ENCODE data around the gene PIP5KL1.

PIP5KL1 gene

DNA sequence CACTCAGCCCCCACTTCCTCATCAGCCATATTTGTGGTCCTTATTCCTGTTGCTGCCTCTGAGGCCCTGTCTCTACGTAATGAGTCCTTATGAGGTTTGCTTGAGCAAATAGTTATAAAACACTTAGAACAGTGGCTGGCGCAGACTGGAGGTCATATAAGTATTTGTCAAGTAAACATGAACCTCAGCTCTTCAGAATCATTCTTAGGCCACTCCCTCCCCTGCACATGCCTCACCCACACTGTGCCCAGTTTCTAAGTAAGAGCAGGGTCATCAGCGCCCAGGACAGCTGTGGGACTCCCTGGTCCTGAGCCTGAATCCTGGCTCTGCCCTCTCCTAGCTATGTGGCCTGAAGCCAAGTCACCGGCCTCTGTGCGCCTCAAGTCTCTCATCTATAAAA, 17.7 kb downstream of the PIP5KL1 start:
- no peak for DNase-seq

DNA sequence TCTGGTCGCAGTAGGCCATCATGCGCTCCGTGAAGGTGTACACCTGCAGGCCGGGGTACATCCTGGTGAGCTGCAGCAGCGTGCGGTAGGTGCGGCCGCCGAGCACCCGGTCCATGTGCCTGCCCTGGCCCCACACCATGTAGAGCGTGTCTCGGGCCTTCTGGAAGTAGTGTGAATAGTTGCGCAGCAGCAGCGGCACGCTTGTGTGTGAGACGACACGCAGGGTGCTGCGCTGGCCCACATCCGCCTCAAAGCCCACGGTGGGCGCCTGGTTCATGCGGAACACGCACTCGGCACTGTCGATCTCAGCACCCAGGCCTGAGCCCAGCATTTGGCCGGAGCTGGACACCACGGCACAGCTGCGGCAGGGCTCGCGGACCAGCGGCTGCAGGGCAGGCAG, 18.3 kb downstream of the PIP5KL1 start:
- no peak for DNase-seq

DNA sequence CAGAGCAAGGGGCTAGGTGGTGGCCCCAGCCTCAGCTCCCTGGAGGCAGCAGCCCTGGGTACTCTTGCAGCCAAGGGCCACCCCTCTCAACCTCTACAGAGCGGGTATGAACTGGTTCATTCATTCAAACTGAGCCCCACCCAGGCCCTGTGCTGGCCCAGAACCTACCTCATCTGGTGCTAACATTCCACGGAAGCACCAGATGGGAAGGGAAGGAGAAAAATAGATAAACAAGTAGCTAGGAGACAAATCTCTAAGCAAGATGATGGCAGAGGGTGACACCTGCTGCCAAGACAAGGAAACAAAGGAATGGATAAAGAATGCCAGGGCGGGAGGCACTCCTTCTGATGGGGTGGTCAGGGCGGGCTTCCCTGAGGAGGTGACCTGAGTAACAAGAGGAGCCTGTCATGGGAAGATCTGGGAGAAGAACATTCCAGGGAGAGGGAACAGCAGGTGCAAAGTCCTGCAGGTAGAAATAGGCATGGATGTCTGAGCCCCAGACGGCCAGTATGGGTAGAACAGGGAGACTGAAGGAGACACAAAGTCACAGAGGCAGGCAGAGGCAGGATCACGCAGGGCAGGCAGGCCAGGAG, 19.9 kb downstream of the PIP5KL1 start:
- no peak for DNase-seq

DNA sequence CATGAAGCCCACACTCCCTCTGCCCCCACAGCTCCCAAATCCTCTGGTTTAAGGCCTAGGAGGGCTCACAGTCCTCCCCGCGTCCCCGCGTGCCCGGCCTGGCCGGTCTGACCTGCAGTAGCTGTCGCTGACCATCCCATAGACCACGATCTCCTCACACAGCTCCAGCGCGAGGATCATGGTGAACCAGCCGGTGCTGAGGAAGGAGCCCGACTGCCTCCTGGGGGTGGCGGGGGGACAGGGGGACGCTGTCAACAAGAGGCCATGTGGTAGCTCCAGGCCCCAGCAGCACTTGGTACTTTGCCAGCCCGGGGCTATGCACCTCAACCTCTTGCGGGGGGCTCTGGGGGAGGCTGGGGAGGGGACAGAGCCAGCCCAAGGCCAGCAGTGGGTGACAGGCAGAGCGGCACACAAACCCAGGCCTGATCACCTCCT, 20.7 kb downstream of the PIP5KL1 start:
- no peak for DNase-seq

DNA sequence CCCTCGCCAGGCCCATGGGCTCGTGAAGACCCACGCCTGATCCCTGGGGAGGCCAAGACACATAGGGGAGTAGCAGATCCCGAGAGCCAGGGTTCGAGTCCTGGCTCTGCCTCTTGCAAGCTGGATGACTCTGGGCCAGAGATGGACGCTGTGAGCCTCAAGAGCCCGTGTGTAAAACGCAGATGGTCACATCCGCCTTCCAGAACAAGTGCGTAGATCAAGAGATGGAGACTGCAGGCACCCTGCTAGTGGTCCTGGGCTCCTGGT, 22.0 kb downstream of the PIP5KL1 start:
- DNase-seq = no peak

DNA sequence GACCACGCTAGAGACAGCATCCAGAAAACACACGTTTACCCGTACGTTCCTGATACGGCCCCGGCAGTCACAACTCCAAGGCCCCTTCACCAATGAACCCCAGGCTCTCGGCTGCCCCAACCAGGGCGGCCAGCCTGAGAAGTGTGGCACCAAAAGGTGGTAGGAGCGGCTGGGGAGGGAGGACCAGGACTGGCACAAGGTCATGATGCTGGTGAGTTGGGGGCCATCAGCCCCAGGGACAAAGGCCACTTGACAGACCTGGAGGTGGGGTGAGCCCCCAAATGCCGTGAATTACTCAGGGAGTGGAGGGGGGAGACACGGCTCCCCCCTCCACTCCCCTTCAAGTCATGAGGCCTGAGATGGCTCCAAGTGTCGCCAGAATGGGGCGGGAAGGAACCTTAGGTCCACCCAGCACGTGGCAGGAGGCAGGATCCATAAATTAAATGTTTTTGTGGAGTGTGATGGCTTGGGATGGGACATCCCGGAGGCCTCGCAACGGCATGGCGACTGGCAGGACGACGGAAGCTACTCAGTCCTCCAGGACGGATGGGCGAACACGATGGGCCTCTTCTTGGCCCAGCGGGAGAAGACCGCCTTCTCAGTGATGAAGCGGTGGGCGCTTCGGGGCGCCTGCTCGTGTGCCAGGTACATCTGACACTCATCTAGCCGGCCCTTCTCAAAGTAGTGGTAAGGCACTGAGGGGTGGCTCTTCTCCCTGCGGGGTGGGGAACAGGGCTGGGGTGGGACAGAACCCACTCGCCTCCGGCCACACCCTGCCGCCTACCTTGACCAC, 22.5 kb downstream of the PIP5KL1 start:
- DNase-seq = no peak

DNA sequence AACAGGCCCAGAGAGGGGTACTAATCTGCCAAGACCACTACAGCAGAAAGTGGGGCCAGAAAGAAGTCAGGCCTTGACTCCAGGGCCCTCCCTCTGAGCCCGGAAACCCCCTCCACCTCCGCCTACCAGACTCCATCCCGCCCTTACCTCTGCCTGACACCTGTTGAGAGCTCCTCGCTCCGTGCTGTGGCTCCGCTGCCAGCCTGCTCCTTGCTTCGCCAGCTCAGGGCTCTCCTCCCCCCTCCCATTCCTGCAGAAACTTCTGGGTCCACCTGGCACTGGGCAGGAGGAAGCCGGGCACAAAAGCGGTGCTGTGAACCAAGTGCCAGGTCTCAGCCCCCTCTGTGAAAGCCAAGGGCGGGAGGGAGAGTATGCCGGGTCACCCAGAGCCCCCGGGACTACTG, 24.8 kb downstream of the PIP5KL1 start:
- peak; percentile 52 to 68 for DNase-seq

DNA sequence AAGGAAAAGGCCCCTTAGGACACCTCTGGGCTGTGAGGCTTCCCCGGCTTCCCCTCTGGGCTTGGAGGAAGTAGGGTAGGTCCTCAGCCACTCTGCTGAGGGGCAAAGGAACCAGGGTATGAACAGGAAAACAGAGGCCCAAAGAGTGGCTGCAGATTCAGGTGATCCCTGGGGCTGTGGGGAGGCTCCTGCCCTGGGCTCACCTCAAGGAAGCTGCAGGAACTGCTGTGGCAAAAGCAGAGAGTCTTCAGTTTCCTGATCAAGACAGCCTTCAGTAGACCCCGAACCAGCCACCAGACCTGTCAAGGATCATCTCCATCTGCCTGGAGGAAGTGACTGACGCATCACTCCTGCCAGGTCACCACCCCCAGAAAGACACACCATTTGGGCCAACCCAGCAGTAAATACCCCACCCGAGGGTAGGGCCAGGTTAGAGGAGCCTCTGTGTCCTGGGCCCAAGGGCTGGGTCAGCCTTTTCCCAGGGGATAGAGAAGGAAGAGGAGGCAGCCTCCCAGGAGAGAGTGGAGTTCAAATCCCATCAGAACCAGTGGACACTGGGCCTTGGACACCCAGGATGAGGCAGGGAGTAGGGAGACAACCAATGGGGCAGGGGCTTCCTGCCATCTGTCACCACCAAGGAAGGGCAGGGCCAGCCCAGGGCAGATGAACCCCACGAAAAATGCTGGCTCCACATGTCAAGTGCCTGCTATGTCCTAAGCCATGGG, 25.4 kb downstream of the PIP5KL1 start:
- DNase-seq = peak; percentile 57 to 61

DNA sequence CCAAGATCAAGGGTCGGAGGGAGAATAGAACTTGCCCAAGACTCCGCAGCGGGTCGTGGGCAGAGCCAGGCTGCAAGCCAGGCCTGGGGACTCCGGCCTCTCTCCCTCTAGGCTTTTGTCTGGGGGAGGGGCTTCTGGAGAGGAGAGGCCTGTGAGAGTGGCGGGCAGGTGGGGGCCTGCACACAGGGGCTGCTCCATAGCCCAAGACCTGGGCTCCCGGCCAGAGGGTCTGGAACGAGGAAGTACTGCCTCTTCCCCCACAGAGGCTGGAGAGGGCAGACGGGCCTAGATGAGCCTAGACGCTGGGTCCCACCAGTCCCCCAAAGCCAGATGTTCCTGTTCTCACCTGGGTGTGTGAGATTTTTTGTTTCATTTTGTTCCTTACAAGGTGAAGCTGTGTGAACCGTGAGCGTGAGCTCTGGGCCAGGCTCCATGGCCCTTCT, 26.0 kb downstream of the PIP5KL1 start:
- DNase-seq = peak; percentile 24 to 33

DNA sequence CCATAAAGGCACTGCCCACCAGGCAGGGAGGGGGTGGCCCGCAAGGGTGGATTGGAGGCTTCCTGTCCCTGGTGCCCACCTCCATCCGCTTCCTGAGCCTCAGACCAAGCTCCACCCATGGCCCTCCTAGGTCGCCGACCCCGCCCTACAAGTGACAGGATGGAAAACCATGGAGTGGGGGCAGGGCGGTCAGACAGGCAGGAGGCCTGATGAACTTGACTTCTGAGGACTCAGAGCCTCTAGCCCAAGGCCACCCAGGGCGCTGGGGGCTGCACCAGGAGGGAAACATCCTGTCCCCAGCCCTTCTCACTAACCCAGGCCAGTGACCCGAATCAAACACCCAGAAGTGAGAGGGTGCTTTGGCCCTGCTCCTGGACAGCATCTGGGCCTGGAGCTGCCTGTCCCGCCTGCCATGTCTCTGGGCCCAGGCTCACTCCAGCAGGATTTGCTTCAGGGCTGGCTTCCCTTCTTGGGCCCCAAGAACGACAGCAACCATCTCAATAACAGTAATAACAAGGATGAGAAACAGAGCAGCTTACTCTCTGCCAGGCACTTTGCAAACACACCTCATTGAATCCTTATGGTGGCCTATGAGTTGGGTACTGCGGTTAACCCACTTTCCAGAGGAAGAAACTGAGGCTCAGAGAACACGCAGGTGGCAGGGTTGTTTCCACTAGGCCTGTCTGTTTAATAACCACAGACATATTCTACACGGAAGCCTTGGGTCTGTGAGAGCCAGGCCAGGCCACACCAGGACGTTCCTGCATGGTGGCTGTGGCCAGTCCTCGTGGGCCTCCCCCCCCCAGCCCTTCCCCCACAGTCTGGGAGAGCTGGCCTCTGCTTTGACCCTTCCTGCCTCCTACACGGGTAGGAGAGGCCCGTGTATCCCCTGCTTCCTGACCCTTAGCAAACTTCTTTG, 26.8 kb downstream of the PIP5KL1 start:
- DNase-seq = peak; percentile 80 to 91

DNA sequence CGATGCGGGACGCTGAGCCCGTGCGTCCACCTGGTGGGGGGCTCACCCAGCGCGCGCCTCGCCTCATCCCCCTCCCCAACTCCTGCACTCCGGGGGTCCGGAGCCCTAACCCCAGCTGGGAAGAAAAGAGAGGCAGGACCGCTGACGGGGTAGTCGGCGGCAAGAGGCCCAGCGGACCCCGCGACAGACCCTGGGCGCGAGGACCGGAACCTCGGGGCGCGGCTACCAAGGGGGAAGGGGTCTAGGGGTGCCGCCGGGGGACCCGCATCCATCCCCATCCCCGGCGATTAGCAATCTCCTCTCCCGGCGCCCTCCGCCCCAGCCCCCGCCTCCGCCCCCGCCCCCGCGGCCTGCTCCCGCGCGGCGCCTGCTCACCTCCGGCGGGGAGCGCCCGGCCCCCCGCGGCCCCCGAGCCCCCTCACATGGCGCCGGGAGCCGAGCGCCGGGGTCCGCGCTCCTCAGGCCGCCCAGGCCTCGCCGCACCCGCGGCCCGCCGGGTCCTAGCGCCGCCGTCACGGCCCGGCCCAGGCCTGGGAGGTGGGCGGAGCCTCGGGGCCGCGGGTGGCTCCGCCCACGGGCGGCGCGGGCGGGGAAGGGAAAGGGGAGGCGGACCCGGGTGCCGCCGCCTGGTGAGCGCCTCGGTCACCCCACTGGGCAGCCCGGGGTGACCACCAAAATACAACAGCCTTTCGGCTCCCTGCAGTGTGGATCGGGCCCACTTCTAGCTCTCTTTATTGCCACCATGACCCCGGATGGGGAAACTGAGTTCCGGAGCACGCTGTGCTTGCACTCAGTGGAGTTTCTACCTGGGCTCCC, 31.2 kb downstream of the PIP5KL1 start, which contains the start of gene ST6GALNAC6:
TSS of gene ST6GALNAC6 (minus strand) at position 476 of the 816 bp plus-strand sequence. CDS start 1,622 bp downstream, outside the sequence.
- peak; percentile 76 to 83 for DNase-seq

DNA sequence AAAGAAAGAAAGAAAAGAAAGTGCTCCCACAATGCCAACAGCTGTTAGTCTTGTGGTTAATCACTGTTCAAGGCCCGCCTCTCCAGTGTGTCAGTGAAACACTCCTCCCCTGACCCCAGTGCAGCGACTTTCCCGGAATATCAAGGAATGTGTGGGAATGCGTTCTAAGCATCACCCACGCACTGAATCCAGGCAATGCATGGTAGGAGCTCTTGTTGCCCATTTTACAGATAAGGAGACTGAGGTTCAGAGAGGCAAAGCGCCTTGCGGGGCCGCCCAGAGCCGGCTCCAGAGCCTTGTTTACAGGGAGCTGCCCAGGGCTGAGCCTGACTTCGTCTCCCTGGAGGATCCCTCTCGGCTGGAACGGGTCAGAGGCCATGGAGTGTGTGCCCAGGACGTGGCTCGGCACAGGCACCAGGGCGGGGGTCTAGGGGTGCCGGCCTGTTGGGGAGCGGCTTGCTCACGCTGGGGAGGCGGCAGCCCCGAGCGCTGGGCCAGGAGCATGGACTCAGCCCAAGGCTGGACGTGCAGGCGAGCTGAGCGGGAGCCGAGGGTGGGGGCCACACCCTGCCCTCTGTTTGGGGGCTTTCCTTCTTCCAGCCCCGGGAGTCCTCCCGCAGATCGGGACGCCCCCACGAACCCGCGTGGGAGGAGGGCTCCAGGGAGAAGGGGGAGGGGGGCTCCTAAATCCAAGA, 32.0 kb downstream of the PIP5KL1 start:
- no peak for DNase-seq

DNA sequence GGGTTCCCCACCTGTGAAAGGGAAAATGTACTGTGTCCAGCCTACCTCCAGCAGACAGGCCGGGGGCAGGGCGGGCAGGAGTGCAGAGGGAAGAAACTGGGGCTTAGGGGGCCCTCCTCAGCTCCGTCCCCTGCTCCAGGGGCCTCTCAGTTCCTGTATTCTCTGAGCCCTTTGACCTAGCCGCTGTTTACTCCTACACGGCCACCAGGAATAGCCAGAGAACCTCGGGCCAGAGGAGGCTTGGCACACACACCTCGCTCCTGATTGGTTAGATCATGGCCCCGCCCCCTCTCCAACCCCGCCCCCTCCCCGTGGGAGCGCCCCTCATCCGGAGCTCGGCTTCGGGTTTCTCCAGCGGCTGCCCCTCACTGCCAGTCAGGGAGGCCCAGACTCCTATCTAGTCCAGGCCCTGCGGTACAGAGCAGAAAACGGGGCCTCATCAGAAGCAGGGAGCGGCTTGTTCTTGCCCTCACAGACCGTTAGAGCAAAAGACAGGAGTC, 33.3 kb downstream of the PIP5KL1 start:
- peak in 1 of 2 donors; percentile 46 for DNase-seq

DNA sequence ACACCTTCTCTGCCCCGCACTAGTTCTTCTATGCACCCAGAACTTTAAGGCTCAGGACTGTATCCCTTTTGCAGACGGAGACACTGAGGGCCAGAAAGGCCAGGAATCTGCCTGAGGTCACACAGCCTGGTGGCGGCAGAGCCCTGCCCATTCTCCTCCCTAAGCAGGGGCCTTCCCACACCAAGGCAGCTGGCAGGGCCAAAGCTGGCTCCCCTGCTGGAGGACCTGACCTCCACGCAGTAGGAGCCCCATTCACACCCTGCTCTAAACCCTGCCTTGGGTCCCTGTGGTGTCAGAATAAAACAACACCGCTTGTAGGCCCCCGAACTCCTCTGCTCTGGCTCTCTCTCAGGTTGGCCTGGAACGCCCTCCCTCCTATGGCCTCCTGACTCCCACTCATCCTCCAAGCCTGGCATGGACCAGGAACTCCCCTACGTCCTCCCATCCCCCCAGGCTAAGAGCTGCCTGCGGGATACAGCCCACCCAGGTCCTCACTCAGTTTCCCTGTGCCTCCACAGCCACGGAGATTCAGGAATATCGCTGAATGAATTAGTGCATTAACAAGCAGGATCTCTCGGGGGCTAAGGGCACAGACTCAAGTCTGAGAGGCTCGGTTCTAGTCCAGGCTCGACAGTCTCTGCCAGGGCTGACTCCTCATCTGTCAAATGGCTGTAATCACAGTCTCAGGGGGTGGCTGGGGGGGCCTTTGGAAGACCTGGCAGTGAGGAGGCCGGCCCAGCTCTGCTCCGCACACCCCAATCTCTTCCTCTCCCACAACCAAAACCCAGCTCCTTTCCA, 34.0 kb downstream of the PIP5KL1 start:
- DNase-seq = no peak

DNA sequence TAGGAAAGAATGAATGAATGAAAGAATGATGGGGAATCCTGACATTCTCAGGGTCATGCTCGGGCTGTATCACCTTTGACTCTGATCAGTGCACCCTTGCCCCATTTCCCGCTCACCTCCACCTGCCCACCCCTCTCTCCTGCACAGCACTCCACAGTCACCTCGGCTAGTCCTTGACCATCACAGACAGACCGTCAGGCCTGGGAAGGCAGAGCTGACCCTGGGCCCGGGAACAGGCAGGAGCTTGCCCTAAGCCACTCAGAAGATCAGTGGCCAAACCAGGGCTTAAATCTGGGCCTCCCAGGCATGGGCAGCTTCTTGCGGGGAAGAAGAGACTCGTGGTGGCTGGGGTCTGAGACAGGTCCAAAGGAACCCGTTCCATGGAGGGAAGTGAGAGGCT, 34.8 kb downstream of the PIP5KL1 start:
- no peak for DNase-seq

DNA sequence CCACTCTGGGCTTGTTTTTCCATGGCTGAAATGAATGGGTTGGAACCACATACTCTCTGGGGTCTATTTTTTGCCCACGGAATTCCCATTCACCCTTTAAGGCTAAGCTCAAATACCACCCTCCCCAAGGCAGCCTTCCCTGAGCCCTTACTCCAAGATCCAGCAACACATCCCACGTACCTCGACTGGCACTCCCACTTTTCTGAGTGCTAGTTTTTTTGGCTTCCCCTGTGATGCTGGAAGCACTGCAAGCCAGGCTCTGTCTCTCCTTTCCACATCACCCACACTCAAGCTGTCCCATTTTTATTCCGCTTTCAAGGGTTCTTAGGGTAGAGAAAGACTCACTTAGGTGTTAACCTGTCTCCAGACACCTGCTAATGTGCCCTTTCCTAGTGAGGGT, 37.2 kb downstream of the PIP5KL1 start:
- no peak for DNase-seq

DNA sequence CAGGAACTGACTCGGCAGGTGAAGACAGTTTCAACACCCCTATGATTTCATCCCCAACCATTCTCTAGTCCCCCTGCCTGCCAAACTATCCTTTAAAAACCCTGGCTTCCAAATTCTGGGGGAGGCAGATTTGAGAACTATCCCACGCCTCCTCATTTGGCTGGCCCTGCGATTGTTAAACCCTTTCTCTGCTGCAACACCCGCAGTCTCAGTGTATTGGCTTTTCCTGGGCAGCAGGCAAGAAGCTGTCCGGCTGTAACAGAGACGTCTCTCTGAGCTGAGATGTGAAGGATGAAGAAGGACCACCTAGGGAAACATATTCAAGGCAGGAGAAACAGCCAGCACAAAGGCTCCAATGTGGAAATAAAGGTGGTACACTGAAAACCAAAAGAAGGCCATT, 37.7 kb downstream of the PIP5KL1 start:
- DNase-seq = no peak

DNA sequence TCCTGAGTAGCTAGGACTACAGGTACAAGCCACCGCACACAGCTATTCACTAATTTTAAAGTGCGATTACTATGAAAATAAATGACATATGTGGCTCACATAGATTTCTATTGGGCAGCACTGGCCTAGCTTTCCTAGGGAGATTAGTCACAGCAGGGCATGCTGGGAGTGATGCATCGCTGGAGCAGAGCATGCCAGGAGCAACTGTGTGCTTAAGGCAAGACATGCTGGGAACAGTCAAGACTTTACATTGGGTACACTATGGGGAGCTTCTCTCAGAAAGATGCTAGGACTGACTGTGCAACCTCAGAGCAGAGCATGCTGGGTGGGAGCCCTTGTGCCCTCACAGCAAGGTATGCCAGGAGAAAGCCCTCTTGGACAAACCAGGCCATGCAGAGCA, 40.5 kb downstream of the PIP5KL1 start:
- DNase-seq = no peak

DNA sequence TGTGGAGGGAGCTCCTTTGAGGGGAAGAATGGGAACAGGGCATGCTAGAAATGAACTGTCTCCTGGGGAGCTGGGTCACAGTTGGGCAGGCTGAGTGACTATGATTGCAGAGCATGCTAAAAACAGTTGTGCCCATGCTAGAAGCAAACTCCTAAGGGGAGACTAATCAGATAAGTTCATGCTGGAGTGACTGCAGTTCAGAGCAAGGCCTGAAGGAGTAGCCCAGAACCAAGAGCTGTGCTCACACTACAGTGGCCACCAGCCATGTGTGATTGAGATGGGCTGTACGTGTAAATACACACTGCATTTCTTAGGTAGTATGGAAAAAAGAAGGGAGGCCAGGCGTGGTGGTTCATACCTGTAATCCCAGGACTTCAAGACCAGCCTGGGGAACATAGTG, 42.8 kb downstream of the PIP5KL1 start:
- no peak for DNase-seq

DNA sequence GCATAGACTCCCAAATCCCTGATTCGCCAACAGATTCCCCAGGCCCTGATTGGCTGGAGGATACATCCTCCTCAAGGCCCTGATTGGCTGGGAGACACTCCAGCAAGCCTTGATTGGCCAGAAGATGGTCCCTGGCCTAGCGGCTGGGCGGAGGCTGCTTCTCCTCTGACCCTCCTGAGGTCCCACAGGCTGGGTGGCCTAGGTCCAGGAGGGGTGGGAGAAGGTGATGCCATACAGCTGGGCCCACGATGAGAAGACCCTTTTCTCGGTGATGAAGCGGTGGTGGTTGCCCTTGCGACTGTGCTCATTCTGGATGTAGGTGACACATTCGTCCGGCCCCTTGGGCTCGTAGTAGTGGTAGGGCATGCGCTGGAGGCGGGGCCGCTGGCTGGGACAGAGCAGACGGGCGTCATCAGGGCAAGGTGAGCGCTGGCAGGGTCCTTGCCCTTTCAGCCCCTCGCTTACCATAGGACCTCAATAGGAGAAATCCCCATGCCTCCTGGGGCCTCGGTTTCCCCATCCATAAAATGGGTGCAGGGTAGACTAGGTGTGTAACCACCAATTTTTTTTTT, 44.1 kb downstream of the PIP5KL1 start:
- no peak for DNase-seq

Data from stimulated activated CD4-positive, alpha-beta T cell treated with anti-CD3 and anti-CD28 coated beads, Interleukin-2, amount 100 ng/mL, for 24 hours (primary cell).